Effector CD4-positive, alpha-beta T cell (primary cell): Measurements from ENCODE around the gene SAFB.
"Not testable (repeated sequence)": the region's sequence is repeated elsewhere in the genome, so short reads cannot be mapped to it uniquely, and the experiment has no call there.

Source experiments
- DNase-seq: peaks from one replicate; pipeline ENCODE4 v3.0.0-alpha.2; 2020

SAFB gene

GRCh38 chr19:5687360-5688198 is 64.7 kb downstream of the SAFB start:
- DNase-seq, result no peak

GRCh38 chr19:5688262-5688881 is 65.5 kb downstream of the SAFB start:
- DNase-seq, result not testable (repeated sequence)

DNA sequence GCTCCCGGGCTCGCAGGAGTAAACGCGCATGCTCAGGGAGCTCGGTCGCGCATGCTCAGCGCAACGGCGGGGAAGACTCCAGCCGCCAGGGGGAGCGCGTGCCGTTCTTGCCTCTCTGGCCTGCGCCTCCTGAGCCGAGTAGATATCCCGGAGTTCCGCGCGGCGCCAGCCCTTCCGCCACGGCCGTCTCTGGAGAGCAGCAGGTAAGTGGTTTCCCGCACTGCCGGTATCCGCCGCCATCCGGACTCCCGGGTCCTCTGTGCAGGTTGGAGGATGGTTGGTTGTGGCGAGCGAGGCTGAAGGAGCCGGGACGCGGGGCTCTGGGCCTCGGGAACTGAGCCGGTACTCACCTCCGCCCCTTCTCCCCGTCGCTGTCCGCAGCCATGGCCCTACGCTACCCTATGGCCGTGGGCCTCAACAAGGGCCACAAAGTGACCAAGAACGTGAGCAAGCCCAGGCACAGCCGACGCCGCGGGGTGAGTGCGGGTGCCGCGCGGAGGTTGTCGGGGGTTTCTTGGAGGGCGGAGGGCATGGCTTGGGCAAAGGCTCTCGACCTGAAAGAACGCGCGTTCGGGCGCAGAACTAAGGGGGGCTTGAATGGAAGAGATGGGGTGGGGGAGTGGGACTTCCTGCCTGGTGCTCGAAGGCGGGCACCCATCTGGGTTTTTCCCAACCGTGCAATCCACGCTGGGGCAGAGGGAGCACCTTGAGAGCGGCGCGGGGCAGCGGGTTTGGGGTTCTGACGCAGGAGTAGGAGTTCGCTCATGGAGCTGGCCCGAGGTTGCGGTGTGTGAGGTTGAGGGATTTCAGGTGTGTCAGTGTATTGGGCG is 67.5 kb downstream of the SAFB start, which contains the start of gene RPL36:
TSS of gene RPL36 (plus strand) at position 171 of the 830 bp plus-strand sequence. CDS start at position 384, 213 bp downstream.
- DNase-seq, result peak; percentile 99

- peak; percentile 20 for DNase-seq
These were observed 68.3 kb downstream of the SAFB start for GRCh38 chr19:5690955-5691821.

DNA sequence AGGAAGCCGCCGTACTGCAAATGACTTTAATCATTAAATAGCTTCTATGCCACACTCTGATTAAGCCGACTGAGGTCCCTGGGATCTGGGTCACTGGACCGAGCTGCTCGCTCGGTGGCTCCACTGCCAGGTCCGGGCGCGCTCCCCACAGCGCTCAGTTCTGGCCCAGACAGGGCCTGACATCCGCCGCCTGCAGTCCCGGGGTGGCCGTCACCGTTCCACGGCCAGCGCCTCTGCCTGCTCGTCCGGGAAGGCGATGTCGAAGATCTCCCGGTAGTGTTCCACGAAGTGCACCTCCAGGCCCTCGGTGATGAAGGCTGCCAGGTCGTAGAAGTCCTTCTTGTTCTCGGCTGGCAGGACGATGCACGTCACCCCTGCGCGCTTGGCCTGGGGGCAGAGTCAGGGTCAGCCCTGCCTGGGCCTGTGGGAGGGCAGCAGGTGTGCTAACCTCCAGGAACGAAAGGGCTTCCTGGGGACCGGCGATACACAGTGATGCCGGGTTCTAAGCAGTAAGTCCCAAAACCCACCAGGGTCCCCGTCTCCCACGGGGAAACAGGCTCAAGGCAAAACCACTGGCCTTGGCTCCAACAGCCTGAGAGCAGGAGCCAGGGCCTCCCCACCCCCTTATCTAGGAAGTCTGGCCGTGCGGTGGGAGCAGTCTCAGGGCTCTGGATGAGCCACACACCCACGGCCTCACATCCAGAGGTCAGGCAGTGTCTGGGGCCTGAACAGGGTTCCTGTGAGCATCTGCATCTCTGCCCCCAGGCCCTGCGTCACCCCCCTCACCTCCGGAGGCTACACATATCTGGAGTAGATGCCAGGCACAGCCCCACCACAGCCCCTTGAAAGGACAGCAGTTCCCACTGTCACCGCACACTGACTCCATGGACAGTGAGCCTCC is 69.2 kb downstream of the SAFB start:
- no peak for DNase-seq

DNA sequence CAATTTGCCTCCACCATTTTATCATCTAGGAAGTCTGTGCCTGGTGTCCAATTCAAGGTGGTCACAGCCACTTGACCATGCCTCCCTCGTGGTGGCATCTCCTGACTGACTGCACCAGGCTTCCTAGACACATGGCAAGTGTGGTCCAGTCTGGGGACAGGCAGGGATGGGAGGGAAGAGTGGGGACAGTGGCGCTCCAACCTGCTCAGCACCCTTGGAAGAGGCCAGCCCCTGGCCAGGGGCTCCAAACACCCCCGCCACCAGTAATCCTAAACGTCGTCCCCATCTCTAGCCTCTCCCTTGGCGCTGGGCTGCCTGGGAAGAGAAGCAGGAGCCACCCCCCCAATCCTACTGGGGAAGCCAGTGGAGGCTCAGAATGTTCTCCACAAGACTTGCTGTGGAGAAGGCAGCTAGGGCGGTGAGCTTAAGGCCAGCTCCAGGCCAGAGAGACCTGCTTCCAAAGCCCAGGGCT is 69.9 kb downstream of the SAFB start:
- no peak for DNase-seq

DNA sequence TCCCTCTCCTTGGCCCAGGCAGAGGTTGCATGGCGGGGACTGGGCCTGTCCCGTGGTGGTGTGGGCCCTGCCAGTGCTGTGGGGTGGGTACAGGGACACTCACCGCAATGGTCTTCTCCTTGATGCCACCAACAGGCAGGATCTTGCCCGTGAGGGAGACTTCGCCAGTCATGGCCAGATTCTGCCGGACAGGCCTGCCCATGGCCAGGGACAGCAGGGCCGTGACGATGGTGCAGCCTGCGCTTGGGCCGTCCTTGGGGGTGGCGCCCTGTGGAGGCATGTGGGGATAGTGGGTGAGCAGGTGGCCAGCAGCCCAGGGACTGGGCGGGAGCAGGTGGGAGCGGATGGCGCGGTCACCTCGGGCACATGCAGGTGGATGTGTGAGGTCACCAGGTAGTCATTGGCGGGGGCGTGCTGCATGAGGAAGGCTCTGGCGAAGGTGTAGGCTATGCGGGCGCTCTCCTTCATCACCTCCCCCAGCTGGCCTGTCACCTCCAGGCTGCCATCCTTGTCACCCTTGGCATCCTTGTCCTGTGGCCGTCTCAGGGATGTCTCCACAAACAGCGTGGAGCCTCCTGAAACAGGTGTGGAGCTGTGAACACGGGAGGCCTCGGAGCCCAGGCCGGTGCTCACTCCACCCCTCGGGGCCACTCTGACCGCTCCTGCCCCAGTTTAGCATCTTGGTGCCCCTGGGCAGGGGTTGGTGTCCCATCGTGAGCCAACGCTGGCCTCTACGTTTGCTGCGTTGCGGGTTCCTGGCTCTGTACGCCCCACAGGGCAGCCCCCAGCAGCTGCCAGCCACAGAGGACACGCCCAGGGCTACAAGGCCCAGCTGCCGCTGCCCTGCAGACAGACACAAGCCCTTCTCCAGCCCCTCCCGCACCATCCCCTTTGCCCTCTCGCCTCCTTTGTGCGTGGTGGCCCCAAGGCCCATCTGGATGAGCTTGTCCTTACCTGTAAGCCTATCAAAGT is 70.6 kb downstream of the SAFB start:
- no peak for DNase-seq

- no peak for DNase-seq
These were observed 71.5 kb downstream of the SAFB start for GRCh38 chr19:5694167-5694955.

DNA sequence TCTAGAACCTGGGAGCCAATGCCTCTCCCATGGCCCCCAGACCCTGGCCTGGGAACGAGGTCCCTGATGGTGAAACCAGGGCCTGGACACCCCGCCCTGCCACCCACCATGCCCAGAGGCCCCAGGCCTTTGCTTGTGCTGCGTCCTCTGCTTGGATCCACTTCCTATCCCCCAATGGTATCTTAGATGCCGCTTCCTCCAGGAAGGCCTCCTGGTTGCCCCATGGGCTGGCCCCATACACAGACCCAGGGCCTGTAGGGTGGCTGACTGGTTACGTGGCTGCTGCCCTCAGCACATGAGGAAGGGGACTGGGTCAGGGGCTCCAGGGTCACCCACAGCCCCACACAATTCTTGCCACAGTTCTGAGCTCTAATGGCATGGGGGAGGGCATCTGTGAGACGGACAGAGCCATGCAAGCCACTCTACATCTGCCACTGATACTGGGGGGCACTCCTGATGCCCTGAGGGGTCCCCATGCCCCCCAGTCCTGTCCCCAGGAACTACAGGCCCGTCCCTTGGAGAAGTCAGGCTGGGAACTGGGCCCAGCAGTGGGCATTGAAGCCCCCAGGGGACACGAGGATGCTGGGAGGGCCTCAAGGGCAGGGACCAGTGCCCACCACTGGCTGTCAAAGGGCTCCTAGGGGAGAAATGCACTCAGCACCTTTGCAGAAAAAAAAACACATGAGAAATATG is 72.2 kb downstream of the SAFB start:
- DNase-seq, result no peak

DNA sequence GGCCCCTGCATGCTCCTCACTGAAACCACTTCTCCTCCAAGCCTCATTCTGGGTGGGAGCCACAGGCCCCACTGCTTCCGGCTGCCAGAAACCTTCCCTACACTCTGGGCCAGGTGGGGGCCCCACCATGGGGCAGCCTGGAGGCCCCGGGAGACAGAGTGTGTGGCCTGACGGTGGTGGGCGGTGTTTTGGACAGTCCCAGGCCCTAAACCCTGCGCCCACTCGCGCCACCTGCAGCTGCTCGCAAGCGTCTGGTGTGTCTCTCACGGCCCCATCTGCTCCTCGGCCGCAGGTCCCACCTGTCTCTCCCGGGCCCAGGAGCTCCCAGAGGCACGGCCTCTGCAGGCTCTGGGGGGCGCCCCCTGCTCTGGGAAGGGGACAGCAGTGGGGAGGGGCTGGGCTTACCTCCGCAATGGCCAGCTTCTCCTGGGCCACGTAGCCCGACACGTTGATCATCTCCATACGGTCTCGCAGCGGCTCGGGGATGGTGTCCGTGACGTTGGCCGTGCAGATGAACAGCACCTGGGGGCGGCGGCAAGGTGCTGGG is 72.8 kb downstream of the SAFB start:
- no peak for DNase-seq

- DNase-seq, result no peak
These were observed 73.5 kb downstream of the SAFB start for GRCh38 chr19:5696196-5697021.

DNA sequence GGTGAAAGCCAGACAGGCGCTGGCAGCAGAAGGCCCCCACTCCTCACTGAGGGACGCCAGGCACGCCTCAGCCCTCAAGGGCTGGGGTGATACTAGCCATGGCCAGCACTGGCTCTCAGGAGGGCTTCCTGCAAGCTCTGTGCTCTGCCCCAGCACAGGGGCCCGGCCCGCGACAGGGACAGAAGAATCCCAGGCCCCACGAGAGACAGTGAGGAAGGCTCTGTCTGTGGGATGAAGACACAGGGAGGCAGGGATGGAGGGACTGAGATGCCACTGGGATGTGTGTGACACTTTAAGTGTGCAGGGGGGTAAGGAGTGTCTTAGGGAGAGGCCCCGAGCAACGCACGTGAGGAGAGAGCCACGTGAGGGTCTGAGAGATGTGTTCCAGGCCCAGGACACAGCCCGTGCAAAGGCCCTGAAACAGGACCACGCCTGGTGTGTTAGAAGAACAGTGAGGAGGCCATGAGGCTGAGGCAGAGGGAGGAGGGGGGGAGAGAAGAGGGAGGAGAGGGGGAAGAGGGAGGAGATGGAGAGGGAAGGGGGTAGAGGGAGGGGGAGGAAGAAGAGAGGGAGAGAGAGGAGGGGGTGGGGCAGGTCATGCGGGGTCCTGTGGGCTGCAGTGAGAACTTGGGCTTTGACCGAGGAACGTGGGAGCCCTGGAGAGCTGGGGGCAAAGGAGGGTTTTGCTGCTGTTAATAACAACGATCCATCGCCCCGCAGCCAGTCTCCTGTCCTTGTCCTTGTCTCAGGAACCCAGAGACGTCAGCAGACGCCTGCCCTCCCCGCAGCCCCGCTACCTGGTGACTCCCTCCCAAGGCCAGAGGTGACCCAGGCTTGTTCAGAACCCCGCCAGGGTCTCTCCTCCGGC is 74.4 kb downstream of the SAFB start:
- DNase-seq, result no peak

GRCh38 chr19:5697890-5698634 is 75.2 kb downstream of the SAFB start:
- DNase-seq, result no peak

- no peak for DNase-seq
These were observed 75.9 kb downstream of the SAFB start for GRCh38 chr19:5698635-5699422.
